ENCODE data around the gene PEX3. TPM values are rescaled to one million over a fixed set of nuclear protein-coding genes. Genes with fewer than 3 reads are reported as not detected.
A peak's percentile ranks its signal among the peaks of the same experiment; 100 is the strongest.

Gene PEX3
- total and polyA plus RNA-seq, 2 donors (not counting 1 experiment from before 2014, with no cell fraction given) = 9.3 to 23.2 TPM

DNA sequence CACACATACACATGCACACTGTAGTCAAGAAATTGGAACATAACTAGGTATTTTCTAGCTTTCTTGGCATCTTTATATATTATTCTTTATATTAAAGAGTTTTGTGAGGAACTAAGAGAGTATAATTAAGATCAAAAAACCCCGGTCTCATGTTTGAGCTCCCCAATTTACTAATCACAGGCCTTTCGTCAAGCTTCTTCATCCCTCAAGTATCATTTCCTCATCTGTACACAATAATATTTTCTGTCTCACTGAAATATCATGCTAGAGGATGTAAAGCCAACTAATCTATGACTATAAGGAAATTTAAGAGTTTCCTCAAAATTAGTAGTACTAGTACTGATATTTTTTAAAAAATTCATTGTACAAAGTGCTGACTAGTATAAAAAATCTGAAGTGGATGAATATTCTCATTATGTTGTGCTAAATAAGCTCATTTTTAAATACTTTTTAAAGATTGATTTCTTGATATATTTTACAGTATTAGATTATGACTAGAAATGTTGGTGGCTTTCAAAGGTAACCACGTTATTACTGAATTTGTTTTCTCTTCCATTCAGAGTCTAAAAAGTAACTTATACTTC lies 28.0 kb downstream of the PEX3 start:
- no peak for ATAC-seq (ENCODE audit: low read depth)
- no peaks in the 10 kb centered on the region for H3K9me3 ChIP-seq (ENCODE audit: control extremely low read depth in 1 of 3, control insufficient read depth in 2 of 3, insufficient read depth in 1 of 3, low read length in 2 of 3)
- ChIA-PET POLR2A (no interaction called here), CTCF (no interaction called here)
- H3K79me2 ChIP-seq (ENCODE audit: control insufficient read depth, insufficient read depth, low read length) = no peaks in the 10 kb centered on the region
- no peak overlapping the region for H3K4me3 ChIP-seq (ENCODE audit: control extremely low read depth in 1 of 5, extremely low read depth in 1 of 5, insufficient read depth in 1 of 5, low read depth in 2 of 5, low read length in 4 of 5)
- Mint-ChIP-seq H3K4me1 (peaks cover 8% of the 10 kb centered on the region), H3K4me3 (no peak overlapping the region), H3K9me3 (ENCODE audit: insufficient read depth) (no peaks in the 10 kb centered on the region), H3K27me3 (no peaks in the 10 kb centered on the region), H3K27ac (no peak overlapping the region)
- DNase-seq = peak; percentile 3
- no peak overlapping the region for H3K4me2 ChIP-seq (replicated peaks; ENCODE audit: low read depth, low read length, poor library complexity, severe bottlenecking)
- H3K9ac ChIP-seq (ENCODE audit: low read length) = no peak overlapping the region
- peaks cover 0 to 3% of the 10 kb centered on the region in 2 donors for H3K4me1 ChIP-seq (ENCODE audit: control insufficient read depth in 2 of 2, insufficient read depth in 2 of 2, low read length in 2 of 2)
- H3K27me3 ChIP-seq (replicated peaks in 1 of 4; ENCODE audit: control extremely low read depth in 1 of 4, control insufficient read depth in 3 of 4, insufficient read depth in 4 of 4, low read length in 3 of 4) = no peaks in the 10 kb centered on the region
- H2AFZ ChIP-seq (ENCODE audit: insufficient read depth, low read depth, low read length, poor library complexity, severe bottlenecking) = no peak overlapping the region
- no peaks in the 10 kb centered on the region for H4K20me1 ChIP-seq (ENCODE audit: control insufficient read depth, insufficient read depth, low read length, poor library complexity, severe bottlenecking)
- intact Hi-C loops (cut with micrococcal nuclease) = no loop called here
- WGBS (ENCODE audit: insufficient coverage) = no CpG with 5 or more reads among the region's 3 CpGs
- no peak overlapping the region for H3K27ac ChIP-seq (ENCODE audit: low read length in 2 of 2)
- TF ChIP-seq, protein P1, sequence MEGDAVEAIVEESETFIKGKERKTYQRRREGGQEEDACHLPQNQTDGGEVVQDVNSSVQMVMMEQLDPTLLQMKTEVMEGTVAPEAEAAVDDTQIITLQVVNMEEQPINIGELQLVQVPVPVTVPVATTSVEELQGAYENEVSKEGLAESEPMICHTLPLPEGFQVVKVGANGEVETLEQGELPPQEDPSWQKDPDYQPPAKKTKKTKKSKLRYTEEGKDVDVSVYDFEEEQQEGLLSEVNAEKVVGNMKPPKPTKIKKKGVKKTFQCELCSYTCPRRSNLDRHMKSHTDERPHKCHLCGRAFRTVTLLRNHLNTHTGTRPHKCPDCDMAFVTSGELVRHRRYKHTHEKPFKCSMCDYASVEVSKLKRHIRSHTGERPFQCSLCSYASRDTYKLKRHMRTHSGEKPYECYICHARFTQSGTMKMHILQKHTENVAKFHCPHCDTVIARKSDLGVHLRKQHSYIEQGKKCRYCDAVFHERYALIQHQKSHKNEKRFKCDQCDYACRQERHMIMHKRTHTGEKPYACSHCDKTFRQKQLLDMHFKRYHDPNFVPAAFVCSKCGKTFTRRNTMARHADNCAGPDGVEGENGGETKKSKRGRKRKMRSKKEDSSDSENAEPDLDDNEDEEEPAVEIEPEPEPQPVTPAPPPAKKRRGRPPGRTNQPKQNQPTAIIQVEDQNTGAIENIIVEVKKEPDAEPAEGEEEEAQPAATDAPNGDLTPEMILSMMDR (IDR thresholded peaks at IDR 0.05) = no peak
- TF ChIP-seq EZH2 (IDR thresholded peaks at IDR 0.05; ENCODE audit: borderline replicate concordance, insufficient read depth, low read depth, low read length, poor library complexity, severe bottlenecking) = no peak
- peaks cover 3 to 18% of the 10 kb centered on the region in 2 experiments for H3K36me3 ChIP-seq (replicated peaks in 1 of 2; ENCODE audit: control extremely low read depth in 1 of 2, control insufficient read depth in 1 of 2, extremely low read depth in 1 of 2, insufficient read depth in 2 of 2, low read length in 1 of 2)

DNA sequence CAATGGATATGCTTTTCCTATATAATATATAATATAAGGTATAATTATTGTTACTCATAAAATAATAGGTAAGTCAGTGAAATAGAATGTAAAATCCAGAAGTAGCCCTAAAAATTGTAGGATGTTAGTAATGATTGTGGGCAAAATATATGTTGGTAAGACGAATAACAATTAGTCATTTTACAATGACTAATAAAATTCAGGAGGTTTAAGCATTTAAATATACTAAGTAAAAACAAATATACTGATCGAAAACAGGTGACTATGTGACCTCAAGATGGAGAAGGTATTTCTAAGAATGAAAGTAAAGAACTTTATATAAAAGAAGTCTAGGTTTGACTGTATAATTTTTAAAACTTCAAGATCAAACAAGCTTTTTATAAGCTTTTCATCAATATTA lies 32.0 kb downstream of the PEX3 start:
- Histone ChIP-seq H3K9ac (ENCODE audit: low read length) (no peak overlapping the region), H4K20me1 (ENCODE audit: control insufficient read depth, insufficient read depth, low read length, poor library complexity, severe bottlenecking) (no peaks in the 10 kb centered on the region), H3K4me3 (ENCODE audit: control extremely low read depth in 1 of 5, extremely low read depth in 1 of 5, insufficient read depth in 1 of 5, low read depth in 2 of 5, low read length in 4 of 5) (no peak overlapping the region), H3K79me2 (ENCODE audit: control insufficient read depth, insufficient read depth, low read length) (no peaks in the 10 kb centered on the region), H3K4me2 (replicated peaks; ENCODE audit: low read depth, low read length, poor library complexity, severe bottlenecking) (no peak overlapping the region), H2AFZ (ENCODE audit: insufficient read depth, low read depth, low read length, poor library complexity, severe bottlenecking) (no peak overlapping the region), H3K4me1 (ENCODE audit: control insufficient read depth in 2 of 2, insufficient read depth in 2 of 2, low read length in 2 of 2) (peaks cover 0 to 3% of the 10 kb centered on the region in 2 donors), H3K27me3 (replicated peaks in 1 of 4; ENCODE audit: control extremely low read depth in 1 of 4, control insufficient read depth in 3 of 4, insufficient read depth in 4 of 4, low read length in 3 of 4) (no peaks in the 10 kb centered on the region), H3K27ac (ENCODE audit: low read length in 2 of 2) (no peak overlapping the region), H3K9me3 (ENCODE audit: control extremely low read depth in 1 of 3, control insufficient read depth in 2 of 3, insufficient read depth in 1 of 3, low read length in 2 of 3) (no peaks in the 10 kb centered on the region), H3K36me3 (replicated peaks in 1 of 2; ENCODE audit: control extremely low read depth in 1 of 2, control insufficient read depth in 1 of 2, extremely low read depth in 1 of 2, insufficient read depth in 2 of 2, low read length in 1 of 2) (peaks cover under 1 to 2% of the 10 kb centered on the region in 2 experiments)
- ATAC-seq (ENCODE audit: low read depth) = no peak
- CTCF ChIA-PET = no interaction called here
- DNase-seq = no peak
- H3K4me3 Mint-ChIP-seq = no peak overlapping the region
- no peaks in the 10 kb centered on the region for H3K27me3 Mint-ChIP-seq
- POLR2A ChIA-PET = no interaction called here
- TF ChIP-seq, protein P1 (IDR thresholded peaks at IDR 0.05) = no peak
- no peak for TF ChIP-seq EZH2 (IDR thresholded peaks at IDR 0.05; ENCODE audit: borderline replicate concordance, insufficient read depth, low read depth, low read length, poor library complexity, severe bottlenecking)
- peaks cover 8% of the 10 kb centered on the region for H3K4me1 Mint-ChIP-seq
- H3K27ac Mint-ChIP-seq = no peak overlapping the region
- H3K9me3 Mint-ChIP-seq (ENCODE audit: insufficient read depth) = no peaks in the 10 kb centered on the region
- no CpG with 5 or more reads among the region's 2 CpGs for WGBS (ENCODE audit: insufficient coverage)
- intact Hi-C loops (cut with micrococcal nuclease) = no loop called here
